H1 (cell line): Measurements from ENCODE around the gene PDZK1IP1. TPM values are rescaled to one million over a fixed set of nuclear protein-coding genes. Genes with fewer than 3 reads are reported as not detected.

Experiments used
- CTCF ChIA-PET: fragments of 300-600 bp; sonication (Branson Sonifier 250); formaldehyde crosslinking; loops from one replicate; lab custom pipeline; 2021; ENCODE audit not compliant: partially characterized antibody; lab: Charles Lee
- POLR2A ChIA-PET: fragments of 300-600 bp; sonication (Branson Sonifier 250); formaldehyde crosslinking; loops from one replicate; lab custom pipeline; 2021; ENCODE audit warnings: inconsistent platforms; ENCODE audit not compliant: partially characterized antibody; lab: Charles Lee
- DNase-seq, 2 experiments: peaks; one replicate each; pipeline versions ENCODE4 v3.0.0 to v3.0.0-alpha.2; 2010 to 2022; ENCODE audit warnings: low spot score in 2 of 2, low read depth in 1 of 2, mixed read lengths in 1 of 2
- FAIRE-seq: peaks from 2 replicates; lab custom pipeline; 2011; peaks lifted over from hg19 to GRCh38; lab: Jason Lieb, UNC
- H2AFZ ChIP-seq: 2 replicates; pipeline ENCODE4 v1.8.1; 2012; ENCODE audit warnings: low read length, inconsistent platforms
- H2AK5ac ChIP-seq: 2 replicates; pipeline ENCODE4 v1.6.1; 2013; ENCODE audit warnings: low read depth, low read length
- H2BK120ac ChIP-seq: replicated peaks from 2 replicates; pipeline ENCODE3; 2013; ENCODE audit warnings: low read depth, low read length, inconsistent platforms
- H2BK12ac ChIP-seq: 2 replicates; pipeline ENCODE4 v1.6.1; 2013; ENCODE audit warnings: low read depth, low read length
- H2BK15ac ChIP-seq: 2 replicates; pipeline ENCODE4 v1.6.1; 2013; ENCODE audit warnings: low read length
- H2BK20ac ChIP-seq: 2 replicates; pipeline ENCODE4 v1.6.1; 2013; ENCODE audit warnings: low read length
- H2BK5ac ChIP-seq: 2 replicates; pipeline ENCODE4 v1.6.1; 2013; ENCODE audit warnings: low read depth, low read length
- H3K14ac ChIP-seq: 2 replicates; pipeline ENCODE4 v1.6.1; 2013; ENCODE audit warnings: inconsistent platforms; ENCODE audit not compliant: insufficient read length
- H3K18ac ChIP-seq: 2 replicates; pipeline ENCODE4 v1.6.1; 2013; ENCODE audit warnings: low read length; ENCODE audit errors: extremely low read depth
- H3K23ac ChIP-seq: 2 replicates; pipeline ENCODE4 v1.6.1; 2013; ENCODE audit warnings: inconsistent platforms; ENCODE audit not compliant: insufficient read length
- H3K23me2 ChIP-seq: 2 replicates; pipeline ENCODE4 v1.6.1; 2013; ENCODE audit warnings: low read depth, low read length
- H3K27ac ChIP-seq: 2 replicates; pipeline ENCODE4 v1.6.1; 2011; ENCODE audit warnings: low read depth, low read length, inconsistent platforms
- H3K27me3 ChIP-seq, 4 experiments: replicated peaks in 1 of 4; 1 replicate in 1 of 4; 2 replicates in 3 of 4; pipeline versions ENCODE4 v1.6.1 to v1.8.1; 2011 to 2013; ENCODE audit warnings: low read length in 3 of 4, mild to moderate bottlenecking in 3 of 4, inconsistent platforms in 2 of 4, mixed read lengths in 2 of 4, moderate library complexity in 1 of 4; ENCODE audit not compliant: control insufficient read depth in 3 of 4, insufficient read depth in 3 of 4; ENCODE audit errors: extremely low read depth in 1 of 4
- H3K36me3 ChIP-seq, 4 experiments: 2 replicates each; pipeline versions ENCODE4 v1.6.1 to v1.8.1; 2011 to 2013; ENCODE audit warnings: mild to moderate bottlenecking in 4 of 4, low read length in 3 of 4, moderate library complexity in 2 of 4, control low read depth in 1 of 4, inconsistent platforms in 1 of 4; ENCODE audit not compliant: insufficient read depth in 4 of 4, control insufficient read depth in 2 of 4
- H3K4ac ChIP-seq: replicated peaks from 2 replicates; pipeline ENCODE3; 2013; ENCODE audit warnings: low read length, low read depth, mixed read lengths, inconsistent platforms; ENCODE audit not compliant: insufficient read length
- H3K4me1 ChIP-seq, 4 experiments: replicated peaks in 1 of 4; 1 replicate in 1 of 4; 2 replicates in 3 of 4; pipeline versions ENCODE4 v1.6.1 to v1.8.1; 2011 to 2013; ENCODE audit warnings: low read length in 3 of 4, inconsistent platforms in 2 of 4, mixed read lengths in 1 of 4; ENCODE audit not compliant: insufficient read depth in 4 of 4, control insufficient read depth in 3 of 4
- H3K4me2 ChIP-seq, 2 experiments: 2 replicates each; pipeline versions ENCODE4 v1.6.1 to v1.8.1; 2011 to 2013; ENCODE audit warnings: low read depth in 2 of 2, low read length in 2 of 2, control low read depth in 1 of 2, inconsistent platforms in 1 of 2, mild to moderate bottlenecking in 1 of 2; ENCODE audit not compliant: insufficient read depth in 1 of 2
- H3K4me3 ChIP-seq, 4 experiments: fragments of 200-600, 300-600 bp in 1 of 4; sonication (generic), shearing (Covaris generic), sonication (Bioruptor Twin) in 1 of 4; 2 replicates each; pipeline versions ENCODE4 v1.5.1 to v1.8.1; 2011 to 2016; ENCODE audit warnings: low read length in 4 of 4, low read depth in 3 of 4, control low read depth in 2 of 4, inconsistent platforms in 2 of 4, mild to moderate bottlenecking in 2 of 4, mixed read lengths in 1 of 4, moderate library complexity in 1 of 4; ENCODE audit not compliant: insufficient read depth in 2 of 4; ENCODE audit errors: extremely low read depth in 1 of 4
- H3K56ac ChIP-seq: replicated peaks from 2 replicates; pipeline ENCODE3; 2013; ENCODE audit warnings: low read depth, mild to moderate bottlenecking, mixed read lengths, low read length, inconsistent platforms; ENCODE audit not compliant: insufficient read length
- H3K79me1 ChIP-seq: 2 replicates; pipeline ENCODE4 v1.6.1; 2013; ENCODE audit warnings: low read depth, low read length, control low read depth
- H3K79me2 ChIP-seq, 2 experiments: 2 replicates each; pipeline versions ENCODE4 v1.6.1 to v1.8.1; 2012 to 2013; ENCODE audit warnings: low read length in 2 of 2, mild to moderate bottlenecking in 2 of 2, inconsistent platforms in 1 of 2; ENCODE audit not compliant: insufficient read depth in 2 of 2, control insufficient read depth in 1 of 2
- H3K9ac ChIP-seq, 4 experiments: replicated peaks in 1 of 4; 1 replicate in 1 of 4; 2 replicates in 3 of 4; pipeline versions ENCODE4 v1.6.1 to v1.8.1; 2011 to 2013; ENCODE audit warnings: low read depth in 3 of 4, low read length in 3 of 4, control low read depth in 2 of 4, mild to moderate bottlenecking in 2 of 4, moderate library complexity in 2 of 4, inconsistent platforms in 1 of 4; ENCODE audit errors: extremely low read depth in 1 of 4
- H3K9me3 ChIP-seq, 2 experiments: 2 replicates each; pipeline versions ENCODE4 v1.6.1 to v1.8.1; 2012 to 2013; ENCODE audit warnings: mild to moderate bottlenecking in 2 of 2, moderate library complexity in 2 of 2, control low read depth in 1 of 2, inconsistent platforms in 1 of 2, low read depth in 1 of 2, low read length in 1 of 2, mixed read lengths in 1 of 2; ENCODE audit not compliant: insufficient read depth in 2 of 2
- H4K20me1 ChIP-seq, 2 experiments: replicated peaks in 1 of 2; 2 replicates each; pipeline versions ENCODE3 to v1.8.1; 2011 to 2013; ENCODE audit warnings: inconsistent platforms in 2 of 2, low read length in 2 of 2, mild to moderate bottlenecking in 1 of 2; ENCODE audit not compliant: insufficient read depth in 2 of 2, control insufficient read depth in 1 of 2
- H4K5ac ChIP-seq: 2 replicates; pipeline ENCODE4 v1.6.1; 2013; ENCODE audit warnings: low read length, low read depth, mixed read lengths, inconsistent platforms; ENCODE audit not compliant: insufficient read length
- H4K8ac ChIP-seq: 2 replicates; pipeline ENCODE4 v1.8.0; 2013; ENCODE audit warnings: mild to moderate bottlenecking, moderate library complexity, low read length, inconsistent platforms; ENCODE audit not compliant: insufficient read depth; ENCODE audit errors: extremely low read depth
- H4K91ac ChIP-seq: replicated peaks from 2 replicates; pipeline ENCODE3; 2013; ENCODE audit warnings: low read length, mixed read lengths, inconsistent platforms; ENCODE audit not compliant: insufficient read length
- BACH1 ChIP-seq: IDR thresholded peaks from 2 replicates; pipeline ENCODE4 v1.6.1; 2012; ENCODE audit warnings: low read length, improper control_type of control experiment
- CTBP2 ChIP-seq: IDR thresholded peaks from 2 replicates; pipeline ENCODE4 v1.7.0; 2011; ENCODE audit warnings: borderline replicate concordance, mild to moderate bottlenecking, moderate library complexity, mixed read lengths, low read length; ENCODE audit not compliant: insufficient read depth, insufficient read length
- GTF2F1 ChIP-seq: IDR thresholded peaks from 2 replicates; pipeline ENCODE4 v1.6.1; 2012; ENCODE audit warnings: low read depth, low read length, improper control_type of control experiment, borderline replicate concordance
- HDAC2 ChIP-seq, 2 experiments: fragments of 300-600 bp in 1 of 2; sonication (generic) in 1 of 2; IDR thresholded peaks; 2 replicates each; pipeline ENCODE4 v1.6.1; 2011 to 2012; ENCODE audit warnings: low read depth in 2 of 2, low read length in 2 of 2, mild to moderate bottlenecking in 2 of 2, moderate library complexity in 2 of 2, borderline replicate concordance in 1 of 2, inconsistent platforms in 1 of 2
- KDM4A ChIP-seq: IDR thresholded peaks from one replicate; pipeline ENCODE4 v1.7.1; 2012; ENCODE audit warnings: low read depth, mild to moderate bottlenecking, moderate library complexity, low read length, inconsistent platforms; ENCODE audit not compliant: severe bottlenecking
- MAFK ChIP-seq: IDR thresholded peaks from 2 replicates; pipeline ENCODE4 v1.6.1; 2012; ENCODE audit warnings: low read depth, mild to moderate bottlenecking, improper control_type of control experiment, low read length
- SIRT6 ChIP-seq: IDR thresholded peaks from one replicate; pipeline ENCODE4 v1.7.1; 2012; ENCODE audit warnings: low read length, inconsistent platforms
- SP2 ChIP-seq: IDR thresholded peaks from 2 replicates; pipeline ENCODE4 v1.6.1; 2012; ENCODE audit warnings: mild to moderate bottlenecking, low read length, inconsistent platforms
- TBP ChIP-seq: IDR thresholded peaks from 2 replicates; pipeline ENCODE4 v1.6.1; 2011; ENCODE audit warnings: low read depth, low read length, improper control_type of control experiment
- WGBS, 2 experiments: shearing (Covaris generic) in 1 of 2; methylation state at CpG; one replicate each; pipeline versions ENCODE4 v1.1.6 to v1.1.7; 2013 to 2015; ENCODE audit warnings: low lambda C conversion rate in 2 of 2, mixed read lengths in 2 of 2, inconsistent platforms in 1 of 2, low coverage in 1 of 2, missing lambda C conversion rate in 1 of 2; ENCODE audit not compliant: insufficient replicate concordance in 2 of 2, insufficient coverage in 1 of 2, insufficient read length in 1 of 2; ENCODE audit errors: extremely low coverage in 1 of 2, missing lambda C conversion rate in 1 of 2; 5-methylcytosine and 5-hydroxymethylcytosine counted together
- polyA plus RNA-seq, 7 experiments: library from polyadenylated mRNA; depleted of rRNA in 3 of 7; stranded (reverse) in 5 of 7; unstranded in 2 of 7; fragments of >200 nt in 5 of 7; fragments of 200-250 nt in 2 of 7; gene quantifications; 1 replicate in 5 of 7; 2 replicates in 1 of 7; 4 replicates in 1 of 7; pipeline versions ENCODE4 v1.2.1 to v1.2.3, GENCODE V29; 2011 to 2013; ENCODE audit warnings: missing spikeins in 2 of 7, mixed read lengths in 2 of 7
- total RNA-seq: library from RNA; stranded (reverse); fragmentation: NEBNext Ultra II Directional; extraction: Animal tissue kit (Norgen Biotek cat#: 25700); gene quantifications from 2 replicates; pipeline ENCODE4 v1.2.1, GENCODE V29; 2021

PDZK1IP1 gene
- total and polyA plus RNA-seq, 2 of the 8 experiments (the other 6 are each of a cell fraction or from before 2014, with no cell fraction given), result 0.17 TPM; not detected in 1

GRCh38 chr1:47179017-47179987 lies 10.5 kb downstream of the PDZK1IP1 start:
- H3K4me1 ChIP-seq, result peaks cover 0 to 10% (median 2%) of the 10 kb centered on the region in 4 experiments; a peak in 4 of 7 replicates
- no peak overlapping the region for H2BK120ac ChIP-seq
- no peaks in the 10 kb centered on the region for H4K20me1 ChIP-seq
- H3K23ac ChIP-seq, result no peak overlapping the region
- peak overlapping the region; percentile 77; the same call in 1 of the 2 replicates for H2BK5ac ChIP-seq
- FAIRE-seq (peak; percentile 58), DNase-seq (peak; percentile 87 to 93)
- H3K79me2 ChIP-seq, result no peaks in the 10 kb centered on the region
- peaks cover 7% of the 10 kb centered on the region; the same call in 1 of the 2 replicates for H3K23me2 ChIP-seq
- H3K4me3 ChIP-seq, result peak overlapping the region; percentile 26 to 58 (median 48); a peak in 7 of 8 replicates
- H3K27ac ChIP-seq, result 0 out of 2 replicates have a peak overlapping the region, but pooled peaks have one; percentile 41
- POLR2A ChIA-PET, result interaction anchor here (0.7 to 1.9 kb wide), 12 partner anchors 10 to 465 kb away, joined by 3 to 10 read pairs (median 4); partner anchors contain the start of genes CYP4X1, PDZK1IP1 and STIL
- H3K56ac ChIP-seq, result no peak overlapping the region
- H2BK20ac ChIP-seq, result peak overlapping the region; percentile 56; the same call in 1 of the 2 replicates
- no peak overlapping the region; the same call in 1 of the 2 replicates for H3K18ac ChIP-seq
- H2BK15ac ChIP-seq, result peak overlapping the region; percentile 76; the same call in 1 of the 2 replicates
- no peak overlapping the region for H3K14ac ChIP-seq
- WGBS, 2 experiments, result 15% methylated on average over 26 of the region's 30 CpGs; no CpG with 5 or more reads in 1 of the 2 experiments
- peak overlapping the region; percentile 93 for H4K91ac ChIP-seq
- no peak overlapping the region for H2AK5ac ChIP-seq
- peak overlapping the region; percentile 98 for H2BK12ac ChIP-seq
- H3K4ac ChIP-seq, result peak overlapping the region; percentile 72
- no peak overlapping the region; a peak in 2 of 7 replicates for H3K9ac ChIP-seq
- peaks cover 0 to 13% (median 12%) of the 10 kb centered on the region in 4 experiments; a peak in 5 of 7 replicates for H3K27me3 ChIP-seq
- CTCF ChIA-PET, result interaction anchor here (0.6 to 14.4 kb wide), 43 partner anchors 13 to 737 kb away, joined by 3 to 207 read pairs (median 4); partner anchors contain the start of genes CYP4A22 and PDZK1IP1
- H2AFZ ChIP-seq, result peak overlapping the region; percentile 96
- H3K79me1 ChIP-seq, result no peaks in the 10 kb centered on the region
- no peaks in the 10 kb centered on the region for H3K9me3 ChIP-seq
- H3K36me3 ChIP-seq, result no peaks in the 10 kb centered on the region
- H3K4me2 ChIP-seq, result peak overlapping the region; percentile 36 to 96
- peak overlapping the region; percentile 75; the same call in 1 of the 2 replicates for H4K8ac ChIP-seq
- H4K5ac ChIP-seq, result peak overlapping the region; percentile 55
- TF ChIP-seq GTF2F1, result peak; percentile 40; the same call in 1 of the 2 replicates
- peak; percentile 97 for TF ChIP-seq KDM4A
- no peak for TF ChIP-seq SP2
- TF ChIP-seq HDAC2 (IDR thresholded peaks at IDR 0.05; ENCODE audit: borderline replicate concordance in 1 of 2, low read depth in 2 of 2, low read length in 2 of 2), result no peak
- TF ChIP-seq BACH1, result peak; percentile 21; the same call in 1 of the 2 replicates
- TF ChIP-seq TBP, result peak; percentile 65
- TF ChIP-seq MAFK, result 0 out of 2 replicates have a peak, but pooled peaks have one; percentile 16
- TF ChIP-seq SIRT6, result no peak
- TF ChIP-seq CTBP2, result peak; percentile 74
